T-cell (primary cell): ENCODE data around the gene EPB41L4A. TPM values are rescaled to one million over a fixed set of nuclear protein-coding genes. Genes with fewer than 3 reads are reported as not detected.

Experiments
- ATAC-seq, 4 experiments: fragments of 200-7000 bp in 3 of 4; fragments of 150-1000 bp in 1 of 4; cut with Tn5 transposase; replicated peaks in 1 of 4; 1 replicate in 3 of 4; 2 replicates in 1 of 4; pipeline ENCODE4 v1.10.0; 2021; ENCODE audit warnings: moderate library complexity in 3 of 4, mild to moderate bottlenecking in 2 of 4, moderate number of reproducible peaks in 1 of 4
- CTCF ChIA-PET, 2 donors: fragments of 300-600 bp; sonication (Branson Sonifier 250); formaldehyde crosslinking; loops; one replicate each; lab custom pipeline; 2022; ENCODE audit warnings: antibody characterized with exemption in 2 of 2; lab: Charles Lee
- POLR2A ChIA-PET, 2 donors: fragments of 300-600 bp; sonication (Branson Sonifier 250); formaldehyde crosslinking; loops; one replicate each; lab custom pipeline; 2022; ENCODE audit warnings: antibody characterized with exemption in 2 of 2; lab: Charles Lee
- DNase-seq, 35 experiments: peaks; one replicate each; pipeline versions ENCODE4 v3.0.0 to v3.0.0-alpha.2; 2013 to 2023
- H3K27ac ChIP-seq: one replicate; pipeline ENCODE4 v1.5.1; 2013; ENCODE audit warnings: low read length
- H3K27me3 ChIP-seq, 2 experiments: replicated peaks in 1 of 2; 1 replicate in 1 of 2; 2 replicates in 1 of 2; pipeline versions ENCODE4 v1.6.1 to v1.7.0; 2013; ENCODE audit warnings: low read length in 1 of 2, mixed read lengths in 1 of 2; ENCODE audit not compliant: control insufficient read depth in 2 of 2, insufficient read depth in 2 of 2; ENCODE audit errors: extremely low read depth in 1 of 2
- H3K36me3 ChIP-seq, 2 donors: 1 replicate in 1 of 2; 2 replicates in 1 of 2; pipeline versions ENCODE4 v1.6.1 to v1.7.0; 2013; ENCODE audit warnings: low read length in 1 of 2; ENCODE audit not compliant: control insufficient read depth in 2 of 2, insufficient read depth in 1 of 2; ENCODE audit errors: extremely low read depth in 1 of 2
- H3K4me1 ChIP-seq, 2 experiments: 1 replicate in 1 of 2; 2 replicates in 1 of 2; pipeline versions ENCODE4 v1.6.1 to v1.7.0; 2013; ENCODE audit warnings: low read length in 2 of 2, mixed read lengths in 1 of 2; ENCODE audit not compliant: insufficient read depth in 2 of 2, control insufficient read depth in 1 of 2; ENCODE audit errors: extremely low read depth in 1 of 2
- H3K4me3 ChIP-seq, 2 donors: 1 replicate in 1 of 2; 2 replicates in 1 of 2; pipeline versions ENCODE4 v1.5.1 to v1.7.0; 2013; ENCODE audit warnings: mild to moderate bottlenecking in 2 of 2, low read length in 1 of 2, moderate library complexity in 1 of 2; ENCODE audit not compliant: control insufficient read depth in 1 of 2; ENCODE audit errors: extremely low read depth in 1 of 2
- H3K9me3 ChIP-seq: 2 replicates; pipeline ENCODE4 v1.7.0; 2013
- H3K27ac Mint-ChIP-seq, 2 donors: one replicate each; pipeline ENCODE4 v1.8.0; 2020 to 2021; ENCODE audit warnings: mild to moderate bottlenecking in 2 of 2, mixed read lengths in 2 of 2
- H3K27me3 Mint-ChIP-seq, 2 donors: one replicate each; pipeline ENCODE4 v1.8.0; 2021 to 2022; ENCODE audit warnings: mixed read lengths in 2 of 2
- H3K36me3 Mint-ChIP-seq: one replicate; pipeline ENCODE4 v1.8.0; 2021; ENCODE audit warnings: mixed read lengths
- H3K4me1 Mint-ChIP-seq, 3 donors: one replicate each; pipeline ENCODE4 v1.8.0; 2020 to 2022; ENCODE audit warnings: mixed read lengths in 3 of 3, mild to moderate bottlenecking in 1 of 3
- H3K4me3 Mint-ChIP-seq, 3 donors: one replicate each; pipeline ENCODE4 v1.8.0; 2020 to 2022; ENCODE audit warnings: mild to moderate bottlenecking in 3 of 3, mixed read lengths in 3 of 3, moderate library complexity in 3 of 3
- H3K9me3 Mint-ChIP-seq, 3 donors: one replicate each; pipeline ENCODE4 v1.8.0; 2020 to 2022; ENCODE audit warnings: mixed read lengths in 3 of 3
- WGBS: methylation state at CpG from one replicate; pipeline ENCODE4 v1.1.5; 2013; ENCODE audit warnings: missing lambda C conversion rate; ENCODE audit not compliant: insufficient coverage; 5-methylcytosine and 5-hydroxymethylcytosine counted together
- total RNA-seq, 35 experiments: library from RNA in 6 of 35; stranded (reverse) in 6 of 35; fragments of 120-200 nt in 1 of 35; gene quantifications; one replicate each; pipeline versions ENCODE4 v1.2.1 to v1.2.4 and lab custom pipeline; 2013 to 2026

The EPB41L4A gene
- total RNA-seq, 5 donors from 2014 or later (not counting 1 experiment from before 2014, with no cell fraction given): 0.47 to 2.5 (median 1.5) TPM

DNA sequence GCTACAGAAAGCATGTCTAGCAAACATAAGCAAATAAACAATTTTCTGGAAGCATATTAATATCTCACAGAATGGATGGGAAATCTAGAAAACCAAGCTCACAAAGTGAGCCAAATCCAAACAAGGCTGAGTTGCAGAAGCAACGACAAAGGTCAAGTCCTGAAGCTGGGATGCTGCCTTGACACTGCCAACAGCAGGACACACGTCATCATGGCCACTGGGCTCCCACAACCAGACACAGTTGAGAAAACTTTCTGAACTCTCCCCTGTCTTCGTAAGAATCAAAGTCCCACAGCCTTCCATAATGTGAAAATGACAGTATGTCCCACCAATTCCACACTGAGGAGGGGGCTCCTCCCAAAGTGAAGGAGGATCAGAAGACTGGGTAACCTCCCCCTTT, 37.6 kb downstream of the EPB41L4A start:
- DNase-seq (no peak), ATAC-seq (no peak)
- Mint-ChIP-seq H3K9me3 (no peaks in the 10 kb centered on the region), H3K4me1 (no peaks in the 10 kb centered on the region), H3K27ac (no peak overlapping the region), H3K36me3 (no peaks in the 10 kb centered on the region), H3K27me3 (peaks cover 4 to 10% of the 10 kb centered on the region in 2 donors), H3K4me3 (no peak overlapping the region)
- ChIA-PET POLR2A (no interaction called here), CTCF (no interaction called here)
- Histone ChIP-seq H3K4me3 (no peak overlapping the region), H3K27ac (no peak overlapping the region), H3K27me3 (peaks cover 0 to 4% of the 10 kb centered on the region in 2 experiments), H3K9me3 (no peaks in the 10 kb centered on the region), H3K4me1 (no peaks in the 10 kb centered on the region), H3K36me3 (no peaks in the 10 kb centered on the region)
- WGBS: 79% methylated on average over 2 of the region's 3 CpGs

GRCh38 chr5:112379542-112380325, 39.3 kb downstream of the EPB41L4A start:
- DNase-seq (no peak), ATAC-seq (no peak)
- H3K4me3 ChIP-seq: no peak overlapping the region
- no peaks in the 10 kb centered on the region for H3K4me1 ChIP-seq
- no peaks in the 10 kb centered on the region for H3K9me3 ChIP-seq
- H3K36me3 ChIP-seq: no peaks in the 10 kb centered on the region
- no peaks in the 10 kb centered on the region for H3K36me3 Mint-ChIP-seq
- no peak overlapping the region for H3K27ac Mint-ChIP-seq
- H3K27me3 ChIP-seq: peaks cover 0 to under 1% of the 10 kb centered on the region in 2 experiments
- H3K4me3 Mint-ChIP-seq: no peak overlapping the region
- ChIA-PET CTCF (interaction anchor here in 1 of 2 donors (0.5 kb wide), 1 partner anchor 694 kb away, joined by 3 read pairs; no protein-coding TSS in a partner anchor), POLR2A (no interaction called here)
- H3K27me3 Mint-ChIP-seq: peaks cover 11 to 14% of the 10 kb centered on the region in 2 donors
- H3K27ac ChIP-seq: no peak overlapping the region
- no peaks in the 10 kb centered on the region for H3K9me3 Mint-ChIP-seq
- H3K4me1 Mint-ChIP-seq: no peaks in the 10 kb centered on the region
- WGBS: 86% methylated on average over 1 of the region's 5 CpGs

- Mint-ChIP-seq H3K27me3 (peaks cover 20 to 28% of the 10 kb centered on the region in 2 donors), H3K4me3 (no peak overlapping the region)
- 63% methylated on average over 4 of the region's 4 CpGs for WGBS
These were observed 44.3 kb downstream of the EPB41L4A start for GRCh38 chr5:112374818-112375217.

DNA sequence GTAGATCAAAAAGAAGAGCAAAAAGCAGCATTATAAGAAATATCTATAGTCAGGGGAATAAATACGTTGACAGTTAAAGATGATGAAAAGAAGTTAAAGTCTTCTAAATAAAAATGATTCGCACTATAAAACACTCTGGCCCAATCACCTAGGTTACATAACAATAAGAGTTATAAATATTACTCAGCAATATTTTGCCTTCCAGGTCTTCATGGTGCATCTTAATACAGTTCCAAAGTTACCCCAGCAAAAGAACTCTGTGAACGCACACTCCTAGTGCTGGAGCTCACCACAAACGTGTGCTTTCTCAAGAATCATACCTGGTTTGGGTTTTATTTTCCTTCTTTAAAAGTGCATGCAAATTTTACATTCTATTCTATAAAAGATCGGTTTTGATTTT, 44.7 kb downstream of the EPB41L4A start:
- no peaks in the 10 kb centered on the region for H3K36me3 Mint-ChIP-seq
- H3K27me3 ChIP-seq: peaks cover 0 to 2% of the 10 kb centered on the region in 2 experiments
- DNase-seq: no peak
- peaks cover 20 to 28% of the 10 kb centered on the region in 2 donors for H3K27me3 Mint-ChIP-seq
- no peak overlapping the region for H3K27ac Mint-ChIP-seq
- WGBS: no CpG with 5 or more reads among the region's 5 CpGs
- POLR2A ChIA-PET: no interaction called here
- H3K9me3 Mint-ChIP-seq: no peaks in the 10 kb centered on the region
- H3K4me3 Mint-ChIP-seq: no peak overlapping the region
- no peak for ATAC-seq
- H3K4me3 ChIP-seq: no peak overlapping the region
- no peak overlapping the region for H3K27ac ChIP-seq
- no peaks in the 10 kb centered on the region for H3K4me1 ChIP-seq
- CTCF ChIA-PET: no interaction called here
- H3K4me1 Mint-ChIP-seq: no peaks in the 10 kb centered on the region
- H3K9me3 ChIP-seq: no peaks in the 10 kb centered on the region
- H3K36me3 ChIP-seq: no peaks in the 10 kb centered on the region

More at GRCh38 chr5:112374818-112375217, 44.3 kb downstream of the EPB41L4A start:
- Histone ChIP-seq H3K27ac (no peak overlapping the region), H3K4me3 (no peak overlapping the region), H3K27me3 (no peaks in the 10 kb centered on the region), H3K4me1 (no peaks in the 10 kb centered on the region), H3K9me3 (no peaks in the 10 kb centered on the region), H3K36me3 (no peaks in the 10 kb centered on the region)
- Mint-ChIP-seq H3K4me1 (no peaks in the 10 kb centered on the region), H3K36me3 (no peaks in the 10 kb centered on the region), H3K9me3 (no peaks in the 10 kb centered on the region), H3K27ac (no peak overlapping the region)
- DNase-seq: no peak
- ATAC-seq: no peak
- ChIA-PET POLR2A (no interaction called here), CTCF (no interaction called here)

DNA sequence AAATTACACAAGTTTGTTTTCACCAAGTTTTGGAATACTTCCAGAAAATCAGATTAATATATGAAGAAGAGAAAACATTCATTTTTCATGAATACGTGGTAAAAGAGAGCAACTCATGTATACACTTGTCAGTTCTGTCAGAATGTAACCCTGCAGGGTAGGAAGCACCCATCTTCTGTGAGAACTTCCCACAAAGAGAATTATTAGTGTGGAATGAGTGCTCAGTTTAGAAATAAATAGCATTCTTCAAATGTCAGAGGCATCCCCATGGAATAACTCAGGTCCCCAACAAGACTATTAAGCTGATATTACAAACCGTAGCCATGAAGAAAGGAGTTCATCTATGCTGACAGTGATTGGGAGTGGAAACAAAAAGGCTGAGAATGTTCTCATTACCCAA, 45.2 kb downstream of the EPB41L4A start:
- CTCF ChIA-PET: no interaction called here
- no peaks in the 10 kb centered on the region for H3K36me3 ChIP-seq
- H3K9me3 ChIP-seq: no peaks in the 10 kb centered on the region
- H3K36me3 Mint-ChIP-seq: no peaks in the 10 kb centered on the region
- H3K4me1 ChIP-seq: no peaks in the 10 kb centered on the region
- POLR2A ChIA-PET: no interaction called here
- WGBS: no CpG with 5 or more reads among the region's 2 CpGs
- H3K27ac Mint-ChIP-seq: no peak overlapping the region
- no peak overlapping the region for H3K4me3 ChIP-seq
- no peaks in the 10 kb centered on the region for H3K9me3 Mint-ChIP-seq
- no peak overlapping the region for H3K4me3 Mint-ChIP-seq
- no peaks in the 10 kb centered on the region for H3K4me1 Mint-ChIP-seq
- H3K27ac ChIP-seq: no peak overlapping the region
- H3K27me3 Mint-ChIP-seq: peaks cover 20 to 28% of the 10 kb centered on the region in 2 donors
- DNase-seq: no peak
- H3K27me3 ChIP-seq: peaks cover 0 to 2% of the 10 kb centered on the region in 2 experiments
- no peak for ATAC-seq

GRCh38 chr5:112372543-112372942, 46.5 kb downstream of the EPB41L4A start:
- no peaks in the 10 kb centered on the region for H3K9me3 Mint-ChIP-seq
- ATAC-seq (no peak), DNase-seq (no peak)
- H3K27me3 ChIP-seq: peaks cover 0 to 2% of the 10 kb centered on the region in 2 experiments
- CTCF ChIA-PET: no interaction called here
- no peaks in the 10 kb centered on the region for H3K4me1 Mint-ChIP-seq
- H3K36me3 Mint-ChIP-seq: no peaks in the 10 kb centered on the region
- no peak overlapping the region for H3K27ac Mint-ChIP-seq
- H3K27me3 Mint-ChIP-seq: peaks cover 17 to 25% of the 10 kb centered on the region in 2 donors
- no peaks in the 10 kb centered on the region for H3K4me1 ChIP-seq
- H3K4me3 Mint-ChIP-seq: no peak overlapping the region
- H3K4me3 ChIP-seq: no peak overlapping the region
- no peaks in the 10 kb centered on the region for H3K36me3 ChIP-seq
- no peak overlapping the region for H3K27ac ChIP-seq
- H3K9me3 ChIP-seq: no peaks in the 10 kb centered on the region
- POLR2A ChIA-PET: no interaction called here
